Measurements from ENCODE around the gene SUSD6.
"Not testable (repeated sequence)": the region's sequence is repeated elsewhere in the genome, so short reads cannot be mapped to it uniquely, and the experiment has no call there.

Gene SUSD6

GRCh38 chr14:69718614-69719013 is 107.2 kb downstream of the SUSD6 start:
- not testable (repeated sequence) for DNase-seq

DNA sequence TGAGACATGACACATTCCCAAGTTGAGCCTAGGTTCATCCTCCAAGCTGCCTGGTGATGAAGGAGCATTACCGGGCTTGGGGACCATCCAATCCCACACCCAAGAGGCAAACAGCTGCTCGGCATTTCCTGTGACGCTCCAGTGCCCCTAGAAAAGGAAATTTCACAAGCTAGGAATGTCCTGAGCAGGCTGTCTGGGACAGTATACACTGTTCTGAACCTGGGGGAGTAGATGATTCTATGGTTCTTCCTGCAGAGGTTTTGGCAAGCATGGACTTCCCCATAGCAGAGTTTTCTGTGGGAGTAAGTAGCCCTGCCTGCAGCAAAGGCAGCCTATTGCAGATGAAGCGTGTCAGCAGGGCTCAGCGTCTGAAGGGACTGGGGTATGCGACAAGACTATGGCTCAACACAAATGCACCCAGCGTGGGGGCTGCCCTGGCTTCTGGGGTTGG is 108.1 kb downstream of the SUSD6 start:
- no peak for DNase-seq

DNA sequence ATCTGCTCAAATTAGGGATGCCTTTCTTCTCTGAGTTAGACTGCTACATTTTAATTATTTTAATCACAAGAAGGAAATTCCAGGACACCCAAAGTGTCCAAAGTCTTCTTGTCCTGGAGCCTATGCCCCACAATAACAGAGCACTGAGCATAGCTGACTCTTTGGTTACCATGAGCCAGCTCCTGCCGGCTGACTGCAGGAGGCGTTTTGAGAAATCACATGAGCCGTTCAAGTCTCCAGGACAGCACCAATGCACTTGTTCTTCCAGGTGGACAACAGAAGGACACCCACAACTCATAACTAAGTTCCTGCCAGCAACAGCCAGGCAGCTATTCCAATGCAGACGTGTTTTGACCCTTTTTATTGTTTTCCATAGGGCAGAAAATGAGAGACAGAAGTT is 109.5 kb downstream of the SUSD6 start:
- no peak for DNase-seq

DNA sequence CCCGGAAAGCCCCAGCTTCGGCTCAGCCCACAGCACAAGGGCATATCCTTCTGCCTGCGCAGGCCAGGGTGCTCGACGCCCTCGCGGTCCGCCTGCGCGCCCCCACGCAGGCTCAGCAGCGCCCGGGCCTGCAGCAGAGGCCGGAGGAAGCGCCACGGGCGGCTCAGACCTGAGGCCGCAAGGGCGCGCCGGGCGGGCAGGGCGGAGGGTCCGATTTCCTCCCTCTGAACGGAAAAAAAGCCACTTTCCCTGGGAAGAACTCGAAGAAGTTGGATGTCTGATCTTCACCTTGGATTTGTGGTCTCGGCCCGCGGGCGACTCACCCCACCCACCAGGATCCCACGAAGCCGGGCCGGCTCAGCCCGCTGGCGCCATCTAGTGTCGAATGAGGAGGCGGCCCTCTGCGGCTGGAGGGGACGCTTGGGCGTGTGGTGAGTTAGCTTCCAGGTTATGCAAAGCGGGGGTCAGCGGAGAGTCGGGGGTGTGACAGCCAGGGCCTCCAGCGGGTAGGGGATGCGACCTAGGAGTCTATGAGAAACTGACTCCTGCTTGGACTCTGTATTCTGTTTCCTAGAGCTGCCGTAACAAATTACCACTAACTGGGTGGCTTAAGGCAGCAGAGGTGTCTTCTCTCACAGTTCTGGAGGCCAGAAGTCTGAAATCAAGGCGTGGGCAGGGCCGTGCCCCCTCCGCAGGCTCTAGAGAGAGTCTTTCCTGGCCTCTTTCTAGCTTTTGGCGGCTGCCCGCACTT is 115.5 kb downstream of the SUSD6 start:
- DNase-seq = no peak

DNA sequence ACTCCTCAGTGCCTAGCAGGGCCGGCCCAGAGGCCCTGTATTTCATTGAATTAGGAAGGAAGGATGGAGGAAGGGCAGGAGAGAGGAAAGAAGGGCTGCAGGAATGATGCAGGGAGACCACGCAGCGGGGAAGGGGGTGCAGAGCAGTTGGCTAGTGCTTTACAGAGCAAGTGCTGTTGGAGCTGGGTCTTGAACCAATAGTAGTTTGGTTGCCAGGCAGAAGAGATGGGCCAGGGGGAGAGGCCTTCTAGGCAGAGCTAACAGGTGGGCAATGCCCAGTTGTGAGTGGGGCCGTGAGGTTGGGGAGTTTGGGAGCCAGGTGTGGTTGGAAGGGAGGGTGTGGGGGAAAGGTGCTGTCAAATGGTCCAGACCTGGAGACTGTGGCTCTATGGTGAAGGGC is 116.5 kb downstream of the SUSD6 start:
- DNase-seq = no peak

GRCh38 chr14:69731919-69732598 is 120.7 kb downstream of the SUSD6 start:
- not testable (repeated sequence) for DNase-seq

DNA sequence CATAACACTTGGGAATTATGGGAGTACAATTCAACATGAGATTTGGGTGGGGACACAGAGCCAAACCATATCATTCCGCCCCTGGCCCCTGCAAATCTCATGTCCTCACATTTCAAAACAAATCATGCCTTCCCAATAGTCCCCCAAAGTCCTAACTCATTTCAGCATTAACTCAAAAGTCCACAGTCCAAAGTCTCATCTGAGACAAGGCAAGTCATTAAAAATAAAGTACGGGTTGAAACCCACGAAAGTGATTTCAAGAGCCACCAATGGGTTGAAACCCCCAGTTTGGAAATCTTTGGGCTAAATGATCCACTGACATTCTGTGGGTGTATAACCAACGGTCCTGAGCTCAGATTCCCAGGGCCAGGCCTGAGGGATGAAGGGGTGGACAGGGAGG is 125.0 kb downstream of the SUSD6 start:
- not testable (repeated sequence) for DNase-seq

DNA sequence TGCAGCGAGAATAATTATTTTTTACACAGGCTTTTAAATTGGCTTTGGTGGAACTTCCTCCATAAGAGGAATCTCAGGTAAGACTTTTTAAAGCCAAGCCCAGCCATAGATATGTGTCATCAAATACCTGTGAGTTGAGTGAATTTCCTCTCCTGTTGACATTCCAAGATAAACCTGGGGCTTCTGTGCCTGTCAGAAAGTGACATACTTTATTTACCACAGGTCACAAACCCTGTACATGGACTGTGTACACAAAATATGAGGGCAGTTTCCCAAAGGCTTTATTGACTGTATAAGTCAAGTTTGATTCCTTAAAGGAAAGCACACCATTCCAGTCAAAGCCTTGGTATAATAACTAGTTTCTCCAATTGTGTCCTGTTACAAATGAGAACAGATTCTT is 129.7 kb downstream of the SUSD6 start:
- DNase-seq = no peak

- no peak for DNase-seq
These were observed 138.6 kb downstream of the SUSD6 start for GRCh38 chr14:69749956-69750355.

DNA sequence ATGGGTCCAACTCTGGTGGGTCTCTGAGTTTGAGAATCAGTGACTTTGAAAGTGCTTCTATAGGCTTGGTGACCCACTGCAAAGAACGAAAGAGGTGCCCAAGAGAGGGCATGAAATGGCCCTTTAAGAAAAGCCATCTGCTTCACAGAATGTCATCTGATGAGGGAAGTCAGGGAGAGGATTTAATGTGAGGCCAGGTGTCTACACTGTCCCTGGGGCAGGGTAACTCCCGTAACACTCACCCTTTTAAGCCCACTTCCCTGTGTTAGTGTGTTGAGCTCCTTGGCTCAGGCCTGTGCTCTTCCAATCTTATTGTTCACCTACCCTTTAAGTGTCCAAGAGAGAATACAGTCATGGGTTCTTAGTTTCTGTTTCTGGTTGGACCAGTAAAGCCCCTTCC is 139.1 kb downstream of the SUSD6 start:
- DNase-seq = no peak

DNA sequence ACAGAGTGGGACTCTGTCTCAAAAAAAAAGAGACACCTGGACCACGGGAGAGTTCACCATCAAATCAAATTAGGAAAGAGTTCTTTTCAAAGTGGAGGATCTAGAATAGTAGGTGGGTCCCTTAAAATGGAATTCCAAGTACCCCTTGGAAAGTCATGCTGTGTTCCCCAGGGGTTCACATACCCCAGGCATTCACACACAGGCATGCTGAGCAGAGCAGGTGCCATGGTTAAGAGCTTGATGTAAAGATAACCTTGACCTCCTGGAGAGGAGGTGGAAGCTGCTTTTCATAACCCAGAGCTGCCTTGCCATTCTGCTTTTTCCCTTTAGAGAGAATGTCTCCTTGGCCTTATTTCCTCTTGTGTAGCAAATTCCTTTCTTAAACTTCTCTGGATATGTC is 141.4 kb downstream of the SUSD6 start:
- no peak for DNase-seq

- DNase-seq = no peak
These were observed 142.5 kb downstream of the SUSD6 start for GRCh38 chr14:69753860-69754259.

DNA sequence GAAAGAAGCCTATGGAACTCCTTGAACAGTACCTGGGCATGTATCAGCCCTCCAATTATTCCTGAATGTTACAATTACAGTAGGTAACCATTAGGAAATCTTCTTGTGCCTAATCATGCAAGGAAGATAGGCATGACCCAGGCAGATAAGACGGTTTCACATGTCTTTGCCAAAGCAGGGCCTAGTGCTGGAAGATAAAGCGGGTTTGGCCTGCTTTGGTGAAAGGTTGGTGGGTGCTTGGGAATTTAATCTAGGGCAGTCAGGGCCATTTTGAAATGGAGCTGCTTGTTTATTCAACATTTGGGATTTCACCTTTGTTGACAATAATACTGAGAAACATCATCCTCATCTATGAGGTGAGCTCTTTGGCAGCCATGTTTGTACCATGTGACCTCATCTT is 143.1 kb downstream of the SUSD6 start:
- no peak for DNase-seq

- DNase-seq = no peak
These were observed 143.9 kb downstream of the SUSD6 start for GRCh38 chr14:69755296-69755695.

GRCh38 chr14:69755784-69756183 is 144.4 kb downstream of the SUSD6 start:
- DNase-seq = no peak

DNA sequence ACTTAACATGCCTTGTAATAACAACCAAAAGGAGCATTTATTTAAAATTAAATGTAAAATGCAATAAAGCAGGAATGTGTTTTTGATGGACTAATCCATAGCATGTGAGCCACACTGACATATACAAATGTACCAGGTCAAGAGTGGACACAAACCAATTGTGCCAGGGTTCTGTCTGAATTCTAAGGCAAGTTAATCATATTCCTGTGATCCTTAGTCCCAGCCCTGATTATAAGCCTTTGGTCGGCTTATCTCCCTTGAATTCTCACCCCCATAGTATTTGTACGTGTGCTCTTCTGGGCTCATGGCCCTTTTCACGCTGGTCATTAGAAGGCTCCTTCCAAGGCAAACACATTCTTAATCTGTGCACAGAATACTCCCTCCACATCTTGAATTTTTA is 144.9 kb downstream of the SUSD6 start:
- no peak for DNase-seq

GRCh38 chr14:69760810-69761209 is 149.4 kb downstream of the SUSD6 start:
- no peak for DNase-seq

- DNase-seq = no peak
These were observed 152.5 kb downstream of the SUSD6 start for GRCh38 chr14:69763761-69764510.

Measured in DMS 273 treated with DMSO at 0.1 percent for 48 hours (cell line).